VCaP (cell line): Measurements from ENCODE around the gene UBA3.

ENCODE experiments used
- H3K27ac ChIP-seq: fragments of 450-650 bp; 2 replicates; pipeline ENCODE4 v1.5.1; 2017
- TF ChIP-seq, protein P1 (sequence below): fragments of 450-650 bp; conservative IDR thresholded peaks from 2 replicates; pipeline ENCODE4 v1.5.1; 2017; ENCODE audit warnings: mild to moderate bottlenecking, moderate library complexity

The UBA3 gene

GRCh38 chr3:69072928-69073327 is 7.2 kb downstream of the UBA3 start:
- H3K27ac ChIP-seq, result no peak overlapping the region
- TF ChIP-seq, protein P1, sequence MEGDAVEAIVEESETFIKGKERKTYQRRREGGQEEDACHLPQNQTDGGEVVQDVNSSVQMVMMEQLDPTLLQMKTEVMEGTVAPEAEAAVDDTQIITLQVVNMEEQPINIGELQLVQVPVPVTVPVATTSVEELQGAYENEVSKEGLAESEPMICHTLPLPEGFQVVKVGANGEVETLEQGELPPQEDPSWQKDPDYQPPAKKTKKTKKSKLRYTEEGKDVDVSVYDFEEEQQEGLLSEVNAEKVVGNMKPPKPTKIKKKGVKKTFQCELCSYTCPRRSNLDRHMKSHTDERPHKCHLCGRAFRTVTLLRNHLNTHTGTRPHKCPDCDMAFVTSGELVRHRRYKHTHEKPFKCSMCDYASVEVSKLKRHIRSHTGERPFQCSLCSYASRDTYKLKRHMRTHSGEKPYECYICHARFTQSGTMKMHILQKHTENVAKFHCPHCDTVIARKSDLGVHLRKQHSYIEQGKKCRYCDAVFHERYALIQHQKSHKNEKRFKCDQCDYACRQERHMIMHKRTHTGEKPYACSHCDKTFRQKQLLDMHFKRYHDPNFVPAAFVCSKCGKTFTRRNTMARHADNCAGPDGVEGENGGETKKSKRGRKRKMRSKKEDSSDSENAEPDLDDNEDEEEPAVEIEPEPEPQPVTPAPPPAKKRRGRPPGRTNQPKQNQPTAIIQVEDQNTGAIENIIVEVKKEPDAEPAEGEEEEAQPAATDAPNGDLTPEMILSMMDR, result no peak

GRCh38 chr3:69066121-69066520 is 14.0 kb downstream of the UBA3 start:
- TF ChIP-seq, protein P1, result no peak

DNA sequence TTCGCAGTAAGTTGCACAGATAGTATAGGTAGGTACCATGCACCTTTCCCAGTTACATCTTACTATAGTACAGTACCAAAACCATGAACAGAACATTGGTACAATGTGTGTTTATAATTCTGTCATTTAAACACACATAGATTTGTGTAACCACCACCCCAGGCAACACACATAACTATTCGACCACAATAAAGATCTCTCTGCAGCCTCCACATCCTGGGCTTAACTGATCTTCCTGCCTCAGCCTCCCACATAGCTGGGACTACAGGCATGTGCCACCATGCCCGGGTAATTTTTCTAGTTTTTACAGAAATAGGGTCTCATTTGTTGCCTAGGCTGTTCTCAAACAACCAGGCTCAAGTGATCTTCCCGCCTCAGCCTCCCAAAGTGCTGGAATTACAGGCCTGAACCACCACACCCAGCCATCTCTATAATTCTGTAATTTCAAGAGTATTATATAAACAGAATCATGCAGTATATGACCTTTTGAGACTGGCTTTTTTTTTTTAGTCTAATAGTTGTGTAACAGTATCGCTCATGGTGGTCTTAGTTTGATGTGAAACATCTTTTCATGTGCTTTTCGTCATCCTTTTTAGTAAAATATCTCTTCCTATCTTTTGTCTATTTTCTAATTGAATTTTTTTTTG is 14.7 kb downstream of the UBA3 start:
- TF ChIP-seq, protein P1, result no peak
- no peak overlapping the region for H3K27ac ChIP-seq

More at GRCh38 chr3:69066121-69066520, 14.0 kb downstream of the UBA3 start:
- no peak overlapping the region for H3K27ac ChIP-seq

DNA sequence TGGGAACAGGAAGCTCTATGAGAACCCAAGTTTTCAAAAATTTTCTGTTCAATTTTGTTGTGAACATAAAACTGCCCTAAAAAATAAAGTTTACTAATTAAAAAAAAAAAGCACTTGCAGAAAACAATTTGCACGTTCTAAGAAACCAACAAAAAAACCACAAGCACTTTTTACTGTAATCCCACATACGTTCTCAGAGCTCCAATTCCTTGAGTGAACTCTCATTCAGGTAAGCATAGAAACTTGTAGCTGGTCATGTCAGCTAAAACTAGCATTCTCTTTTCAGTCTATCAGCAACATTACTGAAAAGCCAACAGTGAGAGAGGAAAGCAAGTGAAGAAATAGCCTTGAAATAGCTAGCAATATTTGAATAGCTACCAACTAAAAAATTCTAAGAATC is 16.5 kb downstream of the UBA3 start:
- no peak overlapping the region for H3K27ac ChIP-seq
- TF ChIP-seq, protein P1, result no peak

DNA sequence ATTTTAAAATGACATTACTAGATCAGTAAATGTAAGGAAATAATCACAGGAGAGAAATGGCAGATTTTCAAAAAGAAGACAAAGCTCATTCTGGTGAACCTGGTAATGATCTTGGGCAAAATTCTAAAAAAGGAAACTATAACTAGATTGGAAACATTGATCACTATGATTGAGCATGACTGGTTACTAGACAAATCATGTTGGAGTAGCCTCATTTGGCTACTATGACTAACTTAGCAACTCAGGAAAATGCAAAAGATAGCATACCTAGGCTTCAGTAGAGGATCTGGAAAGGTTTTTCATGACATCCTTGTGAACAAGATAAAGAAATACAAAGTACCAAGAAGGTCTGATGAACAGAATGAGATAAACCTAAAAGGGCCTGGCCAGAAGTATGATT is 20.5 kb downstream of the UBA3 start:
- TF ChIP-seq, protein P1, result no peak

DNA sequence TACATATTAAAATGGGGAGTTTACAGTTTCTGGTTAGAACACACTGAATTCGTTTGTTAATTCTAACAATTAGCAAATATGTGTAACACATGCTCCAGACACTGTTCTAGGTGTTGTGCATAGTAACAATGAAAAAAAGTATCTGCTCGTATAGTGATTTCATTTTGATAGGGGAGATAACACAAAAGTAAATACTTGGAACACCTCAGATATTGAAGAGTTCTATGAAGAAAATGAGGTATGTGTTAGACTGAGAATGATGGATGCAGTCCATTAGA is 21.3 kb downstream of the UBA3 start:
- TF ChIP-seq, protein P1, result no peak
- H3K27ac ChIP-seq, result no peak overlapping the region

More for the DNA sequence above, 20.5 kb downstream of the UBA3 start:
- no peak overlapping the region for H3K27ac ChIP-seq

- no peak overlapping the region for H3K27ac ChIP-seq
- TF ChIP-seq, protein P1, result no peak
These were observed 21.8 kb downstream of the UBA3 start for GRCh38 chr3:69058180-69058946.
